Neuron (in vitro differentiated cells): ENCODE measurements around the gene IPO11.

ENCODE experiments used
- H2AFZ ChIP-seq: one replicate; pipeline ENCODE4 v1.6.1; 2013; ENCODE audit warnings: low read depth, mild to moderate bottlenecking, inconsistent platforms, low read length, moderate library complexity
- H3K27me3 ChIP-seq: one replicate; pipeline ENCODE4 v1.6.1; 2013; ENCODE audit warnings: low read length; ENCODE audit not compliant: insufficient read depth
- H3K36me3 ChIP-seq: one replicate; pipeline ENCODE4 v1.6.1; 2013; ENCODE audit warnings: low read length; ENCODE audit not compliant: insufficient read depth
- H3K4me1 ChIP-seq: one replicate; pipeline ENCODE4 v1.6.1; 2013; ENCODE audit warnings: low read length; ENCODE audit not compliant: insufficient read depth
- H3K4me3 ChIP-seq: 2 replicates; pipeline ENCODE4 v1.5.1; 2013; ENCODE audit warnings: mild to moderate bottlenecking, low read length, moderate library complexity
- H3K9me3 ChIP-seq: one replicate; pipeline ENCODE4 v1.6.1; 2013; ENCODE audit warnings: low read length

IPO11 gene

DNA sequence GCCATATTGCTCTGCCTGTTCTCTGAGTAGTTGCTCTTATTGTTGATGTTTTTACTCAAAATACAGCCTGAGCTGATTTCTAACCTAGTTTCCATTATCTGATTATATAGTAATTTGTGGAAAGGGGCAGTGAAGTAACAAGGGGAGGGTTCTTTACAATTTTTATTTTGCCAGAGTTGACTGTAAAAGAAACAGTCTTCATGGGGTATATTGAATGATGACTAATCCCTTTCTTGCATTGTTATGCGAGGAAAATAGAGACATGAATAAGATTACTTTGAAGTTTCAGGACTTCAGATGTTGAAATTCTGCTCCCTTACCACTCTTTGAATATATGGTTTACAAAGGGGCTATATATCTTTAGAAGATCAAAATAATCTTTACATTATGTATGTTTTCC, 156.9 kb downstream of the IPO11 start:
- Histone ChIP-seq H3K36me3 (peaks cover 5% of the 10 kb centered on the region), H2AFZ (no peak overlapping the region), H3K9me3 (peaks cover 10% of the 10 kb centered on the region), H3K4me1 (peaks cover 5% of the 10 kb centered on the region), H3K4me3 (no peak overlapping the region), H3K27me3 (no peaks in the 10 kb centered on the region)

GRCh38 chr5:62572918-62573514, 160.5 kb downstream of the IPO11 start:
- Histone ChIP-seq H3K27me3 (no peaks in the 10 kb centered on the region), H3K4me3 (no peak overlapping the region), H3K4me1 (peaks cover 5% of the 10 kb centered on the region), H3K9me3 (peaks cover 2% of the 10 kb centered on the region), H3K36me3 (no peaks in the 10 kb centered on the region), H2AFZ (no peak overlapping the region)

DNA sequence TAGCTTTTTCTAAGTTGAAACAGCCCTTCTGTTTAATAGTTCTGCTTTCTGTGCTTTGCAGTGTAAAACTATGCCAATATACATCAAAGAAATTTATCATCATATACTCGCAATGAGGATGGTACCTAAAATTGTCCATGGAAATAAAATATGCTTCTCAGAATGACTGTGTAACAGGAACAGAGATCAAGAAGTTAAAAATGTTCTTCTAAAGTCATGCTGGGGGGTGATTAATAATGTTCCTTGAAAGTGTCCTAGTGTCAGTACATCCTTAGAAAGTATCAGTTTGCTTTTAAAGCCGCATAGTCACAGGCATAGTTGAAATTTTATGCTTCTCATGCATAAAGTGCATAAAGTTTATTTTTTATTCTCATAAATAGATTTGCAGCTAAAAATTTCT, 162.0 kb downstream of the IPO11 start:
- H3K27me3 ChIP-seq, result no peaks in the 10 kb centered on the region
- H3K9me3 ChIP-seq, result no peaks in the 10 kb centered on the region
- H3K36me3 ChIP-seq, result no peaks in the 10 kb centered on the region
- H2AFZ ChIP-seq, result no peak overlapping the region
- H3K4me1 ChIP-seq, result peaks cover 4% of the 10 kb centered on the region
- no peak overlapping the region for H3K4me3 ChIP-seq

GRCh38 chr5:62575066-62575465, 162.5 kb downstream of the IPO11 start:
- no peak overlapping the region for H2AFZ ChIP-seq
- H3K4me3 ChIP-seq, result no peak overlapping the region
- no peaks in the 10 kb centered on the region for H3K9me3 ChIP-seq
- no peaks in the 10 kb centered on the region for H3K36me3 ChIP-seq
- no peaks in the 10 kb centered on the region for H3K27me3 ChIP-seq
- H3K4me1 ChIP-seq, result peaks cover 4% of the 10 kb centered on the region

- H3K4me3 ChIP-seq, result no peak overlapping the region
Measured at GRCh38 chr5:62575489-62575888, 162.9 kb downstream of the IPO11 start.

DNA sequence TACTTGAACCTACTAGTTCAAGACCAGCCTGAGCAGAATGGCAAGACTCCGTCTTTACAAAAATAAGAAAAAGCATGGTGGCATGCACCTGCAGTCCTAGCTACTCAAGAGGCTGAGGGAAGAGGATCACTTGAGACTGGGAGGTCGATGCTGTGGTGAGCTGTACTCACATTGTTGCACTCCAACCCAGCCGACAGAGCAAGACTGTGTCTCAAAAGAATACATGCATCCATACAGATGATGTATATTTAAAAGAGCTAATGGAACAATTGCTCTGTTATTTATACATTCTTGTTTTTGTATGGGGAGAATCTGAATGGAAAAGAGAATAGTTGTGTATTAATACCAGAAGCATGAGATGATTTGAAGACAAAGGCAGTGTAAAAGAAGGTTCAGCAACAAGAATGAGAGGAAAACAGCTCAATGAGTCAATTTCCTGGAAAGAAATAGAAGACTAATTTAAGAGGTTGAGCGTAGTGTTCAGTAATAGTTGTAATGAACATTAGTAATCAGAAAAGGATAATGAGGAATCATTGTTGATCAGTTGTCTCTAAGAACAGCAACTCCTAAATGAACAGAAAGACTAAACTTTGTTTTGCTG, 164.1 kb downstream of the IPO11 start:
- H3K36me3 ChIP-seq, result peaks cover 6% of the 10 kb centered on the region
- H3K4me1 ChIP-seq, result peaks cover 4% of the 10 kb centered on the region
- H2AFZ ChIP-seq, result no peak overlapping the region

More at GRCh38 chr5:62575489-62575888, 162.9 kb downstream of the IPO11 start:
- H2AFZ ChIP-seq, result no peak overlapping the region
- H3K4me1 ChIP-seq, result peaks cover 4% of the 10 kb centered on the region
- H3K36me3 ChIP-seq, result peaks cover 2% of the 10 kb centered on the region
- no peaks in the 10 kb centered on the region for H3K27me3 ChIP-seq
- H3K9me3 ChIP-seq, result no peaks in the 10 kb centered on the region

DNA sequence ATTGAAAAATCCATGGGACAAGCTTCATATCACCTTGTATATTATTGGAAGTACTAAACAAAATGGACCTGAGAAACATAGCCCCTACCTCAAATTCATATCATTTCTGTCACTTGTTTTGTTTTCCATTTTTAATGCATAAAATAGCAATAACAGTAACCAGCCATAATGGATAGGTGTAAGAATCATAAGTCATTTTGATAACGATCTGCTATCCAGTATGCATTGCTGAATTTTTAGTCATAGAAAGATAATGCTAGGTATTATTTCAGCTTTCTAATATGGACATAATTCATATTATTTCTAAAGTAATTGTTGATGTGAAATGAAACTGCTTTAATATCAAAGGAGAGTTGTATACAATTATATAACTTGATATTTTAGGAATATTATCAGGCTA, 164.9 kb downstream of the IPO11 start:
- H3K9me3 ChIP-seq, result no peaks in the 10 kb centered on the region
- H3K36me3 ChIP-seq, result peaks cover 6% of the 10 kb centered on the region
- H3K4me3 ChIP-seq, result no peak overlapping the region
- no peak overlapping the region for H2AFZ ChIP-seq
- H3K4me1 ChIP-seq, result peaks cover 4% of the 10 kb centered on the region
- no peaks in the 10 kb centered on the region for H3K27me3 ChIP-seq

More for the DNA sequence above, 164.1 kb downstream of the IPO11 start:
- H3K4me3 ChIP-seq, result no peak overlapping the region
- H3K27me3 ChIP-seq, result no peaks in the 10 kb centered on the region
- no peaks in the 10 kb centered on the region for H3K9me3 ChIP-seq

GRCh38 chr5:62578540-62578939, 166.0 kb downstream of the IPO11 start, which contains the start of gene LRRC70:
Gene LRRC70 (plus strand): TSS chr5:62578819. CDS start chr5:62579439, 620 bp downstream.
- H3K27me3 ChIP-seq, result no peaks in the 10 kb centered on the region
- H3K4me1 ChIP-seq, result peaks cover 4% of the 10 kb centered on the region
- no peak within 1 kb of the TSS for H2AFZ ChIP-seq
- H3K4me3 ChIP-seq, result no peak within 1 kb of the TSS
- peaks cover 6% of the 10 kb centered on the region for H3K36me3 ChIP-seq
- no peaks in the 10 kb centered on the region for H3K9me3 ChIP-seq

DNA sequence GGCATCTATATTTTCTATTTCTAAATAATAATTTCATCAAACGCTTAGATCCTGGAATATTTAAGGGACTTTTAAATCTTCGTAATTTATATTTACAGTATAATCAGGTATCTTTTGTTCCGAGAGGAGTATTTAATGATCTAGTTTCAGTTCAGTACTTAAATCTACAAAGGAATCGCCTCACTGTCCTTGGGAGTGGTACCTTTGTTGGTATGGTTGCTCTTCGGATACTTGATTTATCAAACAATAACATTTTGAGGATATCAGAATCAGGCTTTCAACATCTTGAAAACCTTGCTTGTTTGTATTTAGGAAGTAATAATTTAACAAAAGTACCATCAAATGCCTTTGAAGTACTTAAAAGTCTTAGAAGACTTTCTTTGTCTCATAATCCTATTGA, 167.2 kb downstream of the IPO11 start:
- Histone ChIP-seq H2AFZ (no peak overlapping the region), H3K9me3 (no peaks in the 10 kb centered on the region), H3K27me3 (no peaks in the 10 kb centered on the region), H3K4me1 (peaks cover 4% of the 10 kb centered on the region), H3K4me3 (no peak overlapping the region), H3K36me3 (peaks cover 6% of the 10 kb centered on the region)

- Histone ChIP-seq H3K27me3 (no peaks in the 10 kb centered on the region), H3K36me3 (peaks cover 6% of the 10 kb centered on the region), H3K4me1 (peaks cover 4% of the 10 kb centered on the region), H3K4me3 (no peak overlapping the region), H2AFZ (no peak overlapping the region), H3K9me3 (no peaks in the 10 kb centered on the region)
Measured at GRCh38 chr5:62581836-62582597, 169.5 kb downstream of the IPO11 start.

DNA sequence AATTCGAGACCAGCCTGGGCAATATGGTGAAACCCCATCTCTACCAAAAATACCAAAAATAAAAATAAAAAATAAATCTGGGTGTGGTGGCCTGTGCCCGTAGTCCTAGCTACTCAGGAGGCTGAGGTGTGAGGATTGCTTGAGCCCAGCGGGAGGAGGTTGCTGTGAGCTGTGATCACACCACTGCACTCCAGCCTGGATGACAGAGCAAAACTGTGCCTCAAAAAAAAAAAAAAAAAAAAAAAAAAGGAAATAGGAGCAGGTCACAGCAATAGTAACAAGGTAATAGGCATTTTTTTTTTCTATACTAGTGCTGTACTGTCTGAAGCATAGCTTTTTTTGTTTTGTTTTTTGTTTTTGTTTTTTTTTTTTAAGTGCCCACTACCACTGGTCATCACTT, 171.8 kb downstream of the IPO11 start:
- Histone ChIP-seq H3K27me3 (no peaks in the 10 kb centered on the region), H2AFZ (no peak overlapping the region), H3K4me3 (no peak overlapping the region), H3K4me1 (no peaks in the 10 kb centered on the region), H3K36me3 (peaks cover 6% of the 10 kb centered on the region), H3K9me3 (no peaks in the 10 kb centered on the region)

- Histone ChIP-seq H3K4me3 (no peak overlapping the region), H3K36me3 (peaks cover 5% of the 10 kb centered on the region), H3K27me3 (no peaks in the 10 kb centered on the region), H3K4me1 (no peaks in the 10 kb centered on the region), H3K9me3 (no peaks in the 10 kb centered on the region), H2AFZ (no peak overlapping the region)
Measured at GRCh38 chr5:62585306-62585705, 172.7 kb downstream of the IPO11 start.

DNA sequence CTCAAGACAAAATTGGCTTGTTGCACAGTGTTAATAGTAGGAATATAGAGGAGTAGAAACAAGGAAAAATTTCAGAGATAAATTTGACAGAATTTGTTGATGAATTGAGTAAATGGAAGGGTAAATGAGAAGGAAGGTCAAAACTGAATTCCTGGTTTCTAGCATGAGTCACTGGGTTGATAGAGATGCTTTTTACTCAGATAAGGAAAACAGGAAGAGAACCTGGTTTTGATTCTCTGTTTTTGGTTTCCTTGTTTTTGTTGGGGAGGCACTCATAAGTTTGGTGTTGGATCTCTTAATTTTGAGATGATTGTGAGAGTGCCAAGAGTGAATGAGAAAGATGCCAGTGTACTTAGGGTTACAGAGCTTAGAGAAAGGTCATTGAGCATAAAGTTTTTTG, 173.2 kb downstream of the IPO11 start:
- Histone ChIP-seq H3K36me3 (peaks cover under 1% of the 10 kb centered on the region), H3K27me3 (no peaks in the 10 kb centered on the region), H3K4me1 (no peaks in the 10 kb centered on the region), H2AFZ (no peak overlapping the region), H3K9me3 (no peaks in the 10 kb centered on the region), H3K4me3 (no peak overlapping the region)
